ENCODE measurements around the gene HLA-DPB1.
"Not testable (repeated sequence)": the region's sequence is repeated elsewhere in the genome, so short reads cannot be mapped to it uniquely, and the experiment has no call there.

HLA-DPB1 gene

GRCh38 chr6:33075568-33076405 is at the start of gene HLA-DPB1:
Gene HLA-DPB1 (plus strand): TSS chr6:33075990. CDS start chr6:33076042, 52 bp downstream.
- no peak for DNase-seq

GRCh38 chr6:33028220-33028849 is 47.5 kb upstream of the HLA-DPB1 start:
- no peak for DNase-seq

GRCh38 chr6:33029328-33030184 is 46.2 kb upstream of the HLA-DPB1 start:
- DNase-seq: no peak

DNA sequence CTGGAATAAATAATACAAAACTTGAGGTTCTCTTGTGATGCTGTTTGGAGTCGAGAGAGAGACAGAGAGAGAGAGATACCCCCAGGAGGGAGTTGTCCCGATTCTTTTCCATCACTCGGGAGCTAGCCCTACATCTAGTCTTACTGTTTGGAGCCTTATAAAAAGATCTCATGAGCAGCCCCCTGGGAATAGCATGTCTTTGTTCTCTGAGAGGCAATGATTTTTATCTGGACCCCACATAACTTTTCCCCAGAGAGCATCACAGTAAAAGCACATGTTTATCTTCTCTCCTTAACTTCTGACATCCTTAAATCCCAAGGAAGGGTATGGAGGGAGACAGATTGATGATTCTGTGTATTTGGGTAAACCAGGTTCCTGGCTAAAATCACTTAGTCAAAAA is 45.5 kb upstream of the HLA-DPB1 start:
- DNase-seq: no peak

GRCh38 chr6:33034554-33034953 is 41.2 kb upstream of the HLA-DPB1 start:
- DNase-seq: no peak

DNA sequence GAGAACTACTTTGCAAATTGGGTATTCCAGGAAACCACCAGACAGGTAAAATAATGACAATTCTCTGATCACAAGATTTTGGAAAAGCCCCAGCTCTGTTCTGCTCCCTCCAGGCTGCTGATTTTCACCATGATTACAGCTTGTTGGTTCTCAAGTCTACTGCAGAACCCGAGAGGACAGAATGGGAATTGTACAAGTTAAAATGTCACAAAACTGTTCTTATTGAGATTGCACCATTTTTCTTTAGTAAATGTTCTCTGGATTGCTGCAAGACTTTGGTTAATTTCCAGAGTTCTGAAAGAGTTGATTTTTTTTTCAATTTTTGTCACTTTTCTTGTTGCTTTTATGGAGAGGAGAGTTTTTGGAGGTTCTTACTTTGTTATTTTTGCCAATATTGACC is 39.3 kb upstream of the HLA-DPB1 start:
- no peak for DNase-seq

DNA sequence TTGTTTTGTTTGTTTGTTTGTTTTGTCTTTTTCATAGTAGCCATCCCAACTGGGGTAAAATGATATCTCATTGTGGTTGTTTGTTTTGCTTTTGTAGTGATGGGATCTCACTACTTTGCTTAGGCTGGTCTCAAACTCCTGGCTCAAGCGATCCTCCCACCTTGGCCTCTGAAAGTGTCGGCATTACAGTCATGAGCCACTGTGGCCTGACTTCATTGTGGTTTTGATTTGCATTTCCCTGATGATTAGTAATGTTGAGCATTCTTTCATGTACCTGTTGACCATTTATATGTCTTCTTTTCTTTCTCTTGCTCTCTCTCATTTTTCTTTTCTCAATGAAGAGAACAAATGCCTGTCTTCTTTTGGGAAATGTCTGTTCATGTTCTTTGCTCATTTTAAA is 35.6 kb upstream of the HLA-DPB1 start:
- no peak for DNase-seq

- DNase-seq: no peak
Observed at GRCh38 chr6:33049323-33050013, 26.3 kb upstream of the HLA-DPB1 start.

GRCh38 chr6:33050014-33050810 is 25.6 kb upstream of the HLA-DPB1 start:
- DNase-seq: no peak

GRCh38 chr6:33052627-33053026 is 23.2 kb upstream of the HLA-DPB1 start:
- no peak for DNase-seq

DNA sequence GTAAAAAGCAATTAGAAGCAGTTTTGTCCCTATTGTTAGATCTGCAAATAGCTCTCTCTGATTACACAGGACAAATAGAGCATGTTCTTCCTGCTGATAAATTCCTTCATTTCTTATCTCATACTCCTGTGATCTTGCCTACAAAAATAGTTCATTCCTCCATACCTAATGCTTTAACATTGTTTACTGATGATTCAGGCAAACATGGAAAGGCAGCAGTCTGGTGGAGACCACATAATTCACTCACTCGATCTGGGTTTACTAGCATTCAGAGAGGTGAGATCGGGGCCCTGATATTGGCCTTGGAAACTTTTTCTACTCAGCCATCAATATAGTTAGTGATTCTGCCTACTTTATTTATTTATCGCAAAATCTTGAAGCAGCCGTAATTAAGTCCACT is 22.6 kb upstream of the HLA-DPB1 start:
- no peak for DNase-seq

GRCh38 chr6:33057222-33058150 is 18.3 kb upstream of the HLA-DPB1 start:
- DNase-seq: no peak

DNA sequence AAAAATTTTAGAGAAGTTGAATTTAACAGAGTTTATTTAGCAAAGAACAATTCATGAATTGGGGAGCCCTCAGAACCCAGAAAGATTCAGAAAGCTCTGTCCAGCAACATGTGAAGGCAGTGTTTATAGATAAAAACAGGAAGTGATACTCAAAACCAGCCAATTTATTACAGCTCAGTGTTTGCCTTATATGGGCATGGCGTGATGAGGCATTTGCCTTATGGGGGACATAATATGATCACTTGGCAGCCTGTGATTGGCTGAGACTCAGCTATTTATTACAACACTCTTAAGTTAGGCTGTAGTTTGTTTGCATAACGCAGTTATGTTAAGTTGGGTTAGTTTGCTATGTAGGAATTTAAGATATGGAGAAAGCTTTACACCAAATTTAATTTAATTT is 13.8 kb upstream of the HLA-DPB1 start:
- no peak for DNase-seq

- DNase-seq: not testable (repeated sequence)
Observed at GRCh38 chr6:33063435-33063834, 12.4 kb upstream of the HLA-DPB1 start.

DNA sequence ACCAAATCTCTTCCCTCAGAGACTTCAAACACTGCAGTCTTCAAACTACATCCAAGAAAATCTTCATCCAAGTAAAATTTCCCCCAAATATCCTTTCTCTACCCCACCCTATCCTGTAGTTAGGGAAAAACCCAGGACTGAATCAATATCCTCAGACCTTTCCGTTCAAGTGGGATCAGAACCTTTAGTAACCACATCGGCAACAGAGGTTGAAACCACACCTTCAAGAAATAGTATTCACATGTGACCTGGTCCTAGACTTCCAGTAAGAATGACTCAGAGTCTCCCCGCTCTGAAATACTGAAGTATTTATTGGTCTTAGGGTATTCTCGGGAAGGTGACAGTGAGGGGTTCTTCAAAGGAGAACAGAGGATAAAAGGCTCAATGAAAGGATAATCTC is 11.1 kb upstream of the HLA-DPB1 start:
- no peak for DNase-seq

DNA sequence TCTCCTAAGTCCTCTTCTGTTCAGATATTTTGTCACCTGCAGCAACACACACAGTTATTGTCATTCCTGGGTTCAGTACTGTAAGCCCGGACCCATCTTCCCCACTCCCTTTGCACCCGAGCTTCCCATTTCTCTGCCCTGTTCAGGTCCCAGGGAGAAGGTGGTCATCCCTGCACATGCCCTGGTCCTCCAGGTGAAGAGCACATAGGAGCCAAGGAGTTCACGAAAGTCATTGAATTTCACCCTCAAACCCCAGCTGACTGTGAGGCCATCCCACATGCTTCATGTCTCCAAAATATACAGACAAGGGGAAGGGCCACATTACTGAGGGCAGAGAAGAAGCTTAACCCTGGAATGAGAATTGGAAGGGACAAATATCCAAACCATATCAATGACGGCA is 10.5 kb upstream of the HLA-DPB1 start:
- no peak for DNase-seq

GRCh38 chr6:33066917-33067521 is 8.8 kb upstream of the HLA-DPB1 start:
- DNase-seq: no peak

- no peak for DNase-seq
Observed at GRCh38 chr6:33069021-33069738, 6.6 kb upstream of the HLA-DPB1 start.

DNA sequence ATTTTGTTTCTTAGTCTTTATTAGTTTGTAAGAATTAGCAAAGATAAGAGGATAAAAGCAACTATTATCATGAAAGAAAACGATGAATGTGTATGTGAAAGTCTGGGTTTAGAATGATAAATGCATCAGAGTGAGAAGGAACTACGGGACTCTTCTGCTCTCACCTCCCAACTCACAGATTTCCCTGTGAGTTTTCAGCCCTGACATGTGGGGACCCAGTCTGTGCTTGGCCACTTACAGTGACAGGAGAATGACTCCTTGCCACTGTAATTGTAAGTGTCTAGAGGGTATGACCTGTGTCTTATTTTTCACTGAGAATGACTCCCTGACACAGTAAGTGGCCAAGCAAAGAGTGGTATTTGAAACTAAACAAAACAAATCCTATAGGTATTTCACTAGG is 4.9 kb upstream of the HLA-DPB1 start:
- no peak for DNase-seq

GRCh38 chr6:33071569-33071968 is 4.2 kb upstream of the HLA-DPB1 start:
- DNase-seq: no peak
